Thyroid gland (tissue), 4 donors: ENCODE data around the gene NAP1L4.
"Not testable (repeated sequence)": the region's sequence is repeated elsewhere in the genome, so short reads cannot be mapped to it uniquely, and the experiment has no call there.

Source experiments
- CTCF ChIP-seq, 6 experiments: fragments of 200-600 bp in 3 of 6; fragments of 450-650 bp in 3 of 6; sonication (generic) in 3 of 6; IDR thresholded peaks; one replicate each; pipeline ENCODE4 v1.5.1; 2016 to 2019; ENCODE audit warnings: antibody characterized with exemption in 6 of 6, mild to moderate bottlenecking in 2 of 6, inconsistent platforms in 1 of 6, moderate library complexity in 1 of 6
- POLR2A ChIP-seq, 2 donors: fragments of 450-650 bp; IDR thresholded peaks; one replicate each; pipeline ENCODE4 v1.6.1; 2017; ENCODE audit warnings: antibody characterized with exemption in 2 of 2, mild to moderate bottlenecking in 2 of 2, moderate library complexity in 1 of 2

- not testable (repeated sequence) for TF ChIP-seq CTCF, POLR2A (IDR thresholded peaks at IDR 0.05)
These were observed 86.8 kb downstream of the NAP1L4 start for GRCh38 chr11:2905299-2905698.
